Cerebellar nuclear complex (tissue), 1 donor: ENCODE results near the gene MYO1E.

Source experiments
- DNase-seq, 2 experiments: peaks; one replicate each; lab custom pipeline; 2025; lab: John Stamatoyannopoulos, UW

Gene MYO1E

GRCh38 chr15:59315914-59316451 lies 56.7 kb downstream of the MYO1E start:
- DNase-seq, result no peak

- DNase-seq, result no peak
Measured at GRCh38 chr15:59313641-59314332, 58.9 kb downstream of the MYO1E start.

DNA sequence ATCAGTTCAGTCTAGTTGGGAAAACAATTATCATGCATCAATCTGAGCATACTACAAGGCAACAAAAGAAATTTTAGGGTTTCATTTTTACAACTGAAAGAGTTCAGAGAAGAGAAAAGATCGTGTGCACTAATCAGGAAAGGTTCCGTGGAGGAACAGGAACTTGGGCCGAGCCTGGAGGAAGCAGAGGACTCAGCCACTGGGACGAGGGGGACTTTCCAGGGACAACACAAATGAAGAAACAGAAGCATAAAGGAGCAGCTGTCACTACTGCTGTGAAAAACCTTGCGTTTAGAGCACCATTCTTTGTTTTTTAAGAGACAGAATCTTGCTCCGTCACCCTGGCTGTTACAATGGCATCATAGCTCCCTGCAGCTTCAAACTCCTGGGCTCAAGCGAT lies 60.5 kb downstream of the MYO1E start:
- no peak for DNase-seq

GRCh38 chr15:59311195-59311594 lies 61.5 kb downstream of the MYO1E start:
- no peak for DNase-seq

DNA sequence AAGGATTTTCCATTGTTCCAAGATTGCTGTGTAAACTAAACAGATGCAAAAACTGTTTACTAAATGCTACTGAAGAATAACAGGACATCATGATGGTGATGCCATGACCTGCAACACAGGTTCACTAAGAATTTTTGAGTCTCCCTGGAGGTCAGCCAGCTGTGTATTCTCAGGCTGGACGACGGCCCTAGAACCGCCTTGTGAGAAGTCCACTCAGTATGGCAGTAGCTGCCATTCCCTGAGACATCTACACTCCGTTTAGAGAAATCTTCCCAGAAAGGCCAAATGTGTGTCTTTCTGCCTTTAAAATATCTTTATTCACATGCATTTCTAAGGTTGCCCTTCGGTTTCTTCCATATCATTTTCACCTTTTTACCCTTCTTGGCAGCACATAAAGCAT lies 63.3 kb downstream of the MYO1E start:
- no peak for DNase-seq

DNA sequence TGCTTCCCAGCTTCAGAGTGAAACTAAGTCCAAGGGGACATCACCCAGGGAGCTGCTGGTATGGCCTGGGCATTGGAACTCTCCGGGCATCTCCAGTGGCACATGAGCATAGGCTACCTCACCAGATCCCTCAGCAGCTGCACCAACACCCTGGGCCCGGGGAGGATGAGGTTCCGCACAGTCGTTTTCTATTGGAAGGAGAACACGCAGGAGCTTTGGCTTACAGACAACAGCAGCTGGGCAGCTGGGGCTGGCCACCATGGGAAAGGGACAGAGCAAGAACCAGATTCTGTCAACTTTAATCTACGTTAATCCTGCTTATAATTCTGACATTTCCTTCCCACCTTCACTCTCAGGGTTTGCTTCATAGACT lies 65.5 kb downstream of the MYO1E start:
- no peak for DNase-seq

GRCh38 chr15:59306520-59307164 lies 66.0 kb downstream of the MYO1E start:
- no peak for DNase-seq

GRCh38 chr15:59304807-59305206 lies 67.9 kb downstream of the MYO1E start:
- DNase-seq, result no peak

DNA sequence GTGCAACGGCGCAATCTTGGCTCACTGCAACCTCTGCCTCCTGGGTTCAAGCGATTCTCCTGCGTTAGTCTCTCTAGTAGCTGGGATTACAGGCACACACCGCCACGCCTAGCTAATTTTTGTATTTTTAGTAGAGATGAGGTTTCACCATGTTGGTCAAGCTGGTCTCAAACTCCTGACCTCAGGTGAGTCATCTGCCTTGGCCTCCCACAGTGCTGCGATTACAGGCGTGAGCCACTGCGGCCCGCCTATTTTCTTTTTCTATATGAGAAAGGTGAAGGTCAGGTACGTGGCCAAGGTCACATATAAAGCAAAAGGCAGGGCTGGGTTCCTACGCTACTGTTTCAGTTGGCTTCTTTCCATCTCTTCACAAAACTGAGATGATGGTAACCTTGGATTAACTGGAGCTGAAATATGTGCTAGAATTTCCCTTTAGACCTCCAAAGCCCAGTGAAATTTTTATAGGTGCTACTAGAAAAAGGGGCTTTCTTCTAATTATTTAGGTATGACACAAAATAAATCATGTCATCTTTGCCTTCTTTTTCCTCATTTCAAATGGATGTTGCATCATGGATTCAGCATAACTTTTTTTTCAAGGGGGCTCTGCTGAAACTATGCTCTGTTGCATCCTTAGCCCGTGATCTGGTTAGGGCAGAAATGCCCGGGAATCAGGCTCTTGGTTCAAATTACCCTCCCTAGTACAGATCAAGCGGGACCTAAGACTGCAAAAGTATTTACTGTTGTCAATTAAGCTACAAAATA lies 68.5 kb downstream of the MYO1E start:
- DNase-seq, result no peak

- no peak for DNase-seq
Measured at GRCh38 chr15:59303633-59304032, 69.0 kb downstream of the MYO1E start.

- DNase-seq, result no peak
Measured at GRCh38 chr15:59303136-59303535, 69.5 kb downstream of the MYO1E start.

DNA sequence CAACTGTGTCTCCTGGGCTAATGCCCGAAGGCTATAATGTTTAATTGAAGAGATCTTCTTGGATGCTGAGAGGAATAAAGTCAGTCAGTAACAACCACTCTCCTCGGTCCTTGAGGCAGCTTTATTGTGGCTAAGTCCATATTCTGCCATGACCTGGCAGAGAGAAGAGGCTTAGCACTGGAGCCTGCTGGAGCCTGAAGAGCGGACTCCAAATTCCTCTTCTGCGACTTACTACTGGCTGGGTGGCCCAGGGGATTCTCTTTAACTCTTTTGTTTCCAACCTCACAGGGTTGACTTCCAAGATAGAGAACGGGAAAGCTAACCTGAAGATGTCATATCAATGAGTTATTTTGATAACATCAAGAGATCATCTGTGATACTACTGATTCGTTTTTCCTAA lies 71.1 kb downstream of the MYO1E start:
- no peak for DNase-seq

DNA sequence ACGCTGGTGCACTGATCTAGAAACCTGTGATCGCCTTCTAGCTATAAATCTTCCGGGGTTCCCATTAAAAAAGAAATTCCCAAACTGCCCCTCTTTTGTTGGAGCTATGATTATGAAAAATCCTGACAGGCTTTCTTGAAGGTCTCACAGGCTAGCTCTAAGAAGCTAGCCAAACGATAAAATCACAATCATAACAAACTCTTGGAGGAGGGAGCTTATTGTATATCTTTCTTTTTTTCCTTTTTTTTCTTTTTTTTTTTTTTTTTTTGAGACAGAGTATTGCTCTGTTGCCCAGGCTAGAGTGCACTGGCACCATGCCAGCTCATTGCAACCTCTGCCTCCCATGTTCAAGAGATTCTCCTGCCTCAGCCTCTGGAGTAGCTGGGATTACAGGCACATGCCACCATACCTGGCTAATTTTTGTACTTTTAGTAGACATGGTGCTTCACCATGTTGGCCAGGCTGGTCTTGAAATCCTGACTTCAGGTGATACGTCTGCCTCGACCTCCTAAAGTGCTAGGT lies 72.0 kb downstream of the MYO1E start:
- no peak for DNase-seq

- DNase-seq, result no peak
Measured at GRCh38 chr15:59299929-59300617, 72.6 kb downstream of the MYO1E start.

GRCh38 chr15:59298854-59299250 lies 73.8 kb downstream of the MYO1E start:
- no peak for DNase-seq

DNA sequence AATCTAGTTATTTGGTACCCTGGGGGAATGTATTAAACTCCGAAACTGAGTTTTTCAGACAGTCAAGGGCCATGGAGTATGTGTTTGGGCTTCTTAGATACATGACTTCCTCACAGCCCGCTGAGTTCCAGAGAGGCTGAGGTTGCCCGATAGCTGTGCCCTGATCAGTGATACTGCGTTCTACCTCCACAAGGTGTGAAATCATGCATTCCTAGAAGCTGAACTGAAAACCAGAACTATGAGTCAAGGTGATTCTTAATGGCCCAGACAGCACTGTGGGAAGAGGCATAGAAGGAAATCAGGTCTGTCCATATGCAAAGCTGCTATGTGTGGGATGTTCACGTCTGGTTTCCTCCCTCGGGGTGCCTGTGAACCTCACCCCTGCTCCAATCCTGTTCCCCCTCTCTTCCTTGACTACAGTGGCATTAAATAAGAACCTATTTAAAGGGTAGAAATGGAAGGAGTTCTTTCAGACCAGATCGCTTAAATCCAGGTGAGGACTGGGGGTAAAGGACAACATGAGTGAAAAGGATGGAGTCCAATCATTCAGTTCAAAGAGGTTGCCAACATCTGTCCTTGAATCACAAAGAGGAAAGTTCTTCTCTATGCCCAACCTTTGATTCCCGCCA lies 74.3 kb downstream of the MYO1E start:
- DNase-seq, result no peak

DNA sequence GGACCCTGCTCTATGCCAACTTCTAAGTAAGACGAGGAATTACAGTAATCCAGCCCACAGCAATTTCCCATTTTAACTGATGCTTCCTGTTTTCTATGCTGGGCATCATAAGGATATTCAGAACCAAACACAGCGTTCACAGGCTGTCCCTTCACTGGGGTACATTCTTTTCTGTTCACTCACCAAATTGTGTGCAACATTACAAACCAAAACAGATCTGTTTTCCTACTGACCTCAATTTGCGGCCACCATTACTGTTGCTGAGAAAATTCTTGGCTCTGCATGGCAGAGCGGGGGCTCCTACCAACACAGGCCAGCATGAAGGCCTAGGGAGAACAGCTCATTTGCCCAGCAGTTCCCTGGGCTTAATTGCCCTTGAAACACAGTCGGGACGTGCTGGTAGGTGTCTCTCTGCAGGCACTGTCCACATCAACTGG lies 76.5 kb downstream of the MYO1E start:
- DNase-seq, result no peak

DNA sequence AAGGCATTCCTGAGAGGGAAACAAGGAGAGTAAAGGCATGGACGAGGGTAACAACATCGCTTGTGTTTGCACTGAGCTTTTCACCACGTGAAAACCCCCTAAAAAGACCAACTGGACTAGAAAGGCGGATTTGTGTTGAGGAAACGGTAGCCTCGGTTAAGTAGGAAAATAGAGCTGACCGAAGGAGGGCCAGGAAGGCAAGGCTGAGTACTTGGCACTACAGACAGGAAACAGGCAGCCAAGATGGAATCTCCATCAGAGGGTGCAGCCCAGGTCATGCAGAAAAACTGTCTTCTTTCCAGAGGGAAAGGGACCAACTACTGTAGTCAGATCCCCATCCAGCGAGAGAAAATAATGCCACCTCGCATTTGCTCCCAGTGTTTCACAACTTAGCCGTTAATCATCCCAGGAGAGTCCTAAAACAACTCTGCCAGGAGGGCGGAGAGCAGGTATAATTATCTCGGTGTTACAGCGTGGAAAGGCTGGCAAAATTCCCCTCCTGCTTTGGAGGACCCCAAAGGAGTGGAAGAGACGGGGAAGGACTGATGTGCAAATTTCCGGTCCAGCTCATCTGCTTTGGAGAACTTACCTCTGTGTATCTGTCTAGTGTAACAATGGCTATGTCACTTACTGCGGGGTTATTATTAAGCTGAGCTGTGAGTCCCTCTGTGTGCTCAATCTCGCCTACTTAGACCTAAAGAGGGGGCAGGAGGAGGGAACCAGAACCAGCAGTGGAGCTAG lies 77.2 kb downstream of the MYO1E start:
- no peak for DNase-seq

DNA sequence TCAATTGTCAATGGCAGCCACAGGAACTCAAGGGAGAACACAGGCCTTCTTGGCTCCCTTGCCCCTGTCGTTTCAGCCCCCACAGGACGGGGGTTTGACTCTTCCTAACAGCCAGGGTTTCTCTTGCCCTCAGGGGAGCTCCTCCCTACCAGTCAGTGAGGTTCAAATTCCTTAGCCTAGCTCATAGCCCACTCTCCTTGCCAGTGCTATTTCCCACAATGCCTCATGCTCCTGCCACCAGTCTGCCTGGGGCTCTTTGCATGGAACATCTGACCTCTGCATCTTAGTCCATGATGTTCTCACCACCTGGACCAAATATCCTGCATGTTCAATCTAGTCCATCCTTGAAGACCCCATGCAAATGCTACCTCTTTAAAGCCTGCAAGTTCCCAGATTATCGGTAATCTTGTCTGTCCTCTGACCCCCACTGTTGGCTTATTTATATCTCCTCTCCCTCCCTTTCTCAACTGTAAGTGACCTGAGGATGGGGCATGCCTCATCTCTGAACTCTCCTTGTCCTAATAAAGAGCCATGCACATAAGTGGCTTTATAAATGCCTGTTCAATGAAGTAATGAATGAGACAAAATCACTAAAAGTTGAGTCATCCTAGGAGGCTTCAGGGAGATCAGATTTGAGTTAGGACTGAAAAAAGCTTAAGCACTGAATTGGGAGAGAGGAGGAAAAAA lies 78.0 kb downstream of the MYO1E start:
- DNase-seq, result no peak

GRCh38 chr15:59292442-59293151 lies 80.1 kb downstream of the MYO1E start:
- no peak for DNase-seq
